ENCODE results near the gene C3orf20.

C3orf20 gene

GRCh38 chr3:14801668-14802380 is 126.9 kb downstream of the C3orf20 start:
- Histone ChIP-seq H3F3A (ENCODE audit: insufficient read depth, low read length) (no peaks in the 10 kb centered on the region), H3K4me1 (ENCODE audit: insufficient read depth, low read length, severe bottlenecking) (no peaks in the 10 kb centered on the region), H4K20me1 (ENCODE audit: insufficient read depth, low read length) (no peaks in the 10 kb centered on the region), H3K4me2 (ENCODE audit: low read length) (no peak overlapping the region), H3K9me2 (ENCODE audit: low read depth, low read length) (no peaks in the 10 kb centered on the region), H3K9ac (ENCODE audit: low read length) (no peak overlapping the region), H3K27ac (ENCODE audit: low read depth, low read length, poor library complexity, severe bottlenecking) (no peak overlapping the region), H3K36me3 (ENCODE audit: insufficient read depth, low read length) (no peaks in the 10 kb centered on the region), H2AFZ (ENCODE audit: low read length) (no peak overlapping the region), H3K4me3 (ENCODE audit: low read depth, low read length, poor library complexity, severe bottlenecking) (no peak overlapping the region), H3K79me2 (ENCODE audit: insufficient read depth, low read length) (no peaks in the 10 kb centered on the region), H3K27me3 (ENCODE audit: insufficient read depth, low read length) (0 out of 2 replicates have a peak, but pooled peaks cover 5% of the 10 kb centered on the region), H3K9me3 (ENCODE audit: low read length) (no peaks in the 10 kb centered on the region)
- TF ChIP-seq CTCF (IDR thresholded peaks at IDR 0.05; ENCODE audit: low read length): no peak
- TF ChIP-seq EZH2 (IDR thresholded peaks at IDR 0.05; ENCODE audit: borderline replicate concordance, low read length): no peak

- Histone ChIP-seq H4K20me1 (ENCODE audit: insufficient read depth, low read length) (no peaks in the 10 kb centered on the region), H3K4me3 (ENCODE audit: low read depth, low read length, poor library complexity, severe bottlenecking) (no peak overlapping the region), H3K36me3 (ENCODE audit: insufficient read depth, low read length) (no peaks in the 10 kb centered on the region), H3K27ac (ENCODE audit: low read depth, low read length, poor library complexity, severe bottlenecking) (no peak overlapping the region), H3K79me2 (ENCODE audit: insufficient read depth, low read length) (no peaks in the 10 kb centered on the region), H3K27me3 (ENCODE audit: insufficient read depth, low read length) (0 out of 2 replicates have a peak, but pooled peaks cover 5% of the 10 kb centered on the region), H2AFZ (ENCODE audit: low read length) (no peak overlapping the region), H3K4me1 (ENCODE audit: insufficient read depth, low read length, severe bottlenecking) (no peaks in the 10 kb centered on the region), H3F3A (ENCODE audit: insufficient read depth, low read length) (no peaks in the 10 kb centered on the region), H3K9me2 (ENCODE audit: low read depth, low read length) (no peaks in the 10 kb centered on the region), H3K9ac (ENCODE audit: low read length) (no peak overlapping the region), H3K4me2 (ENCODE audit: low read length) (no peak overlapping the region), H3K9me3 (ENCODE audit: low read length) (no peaks in the 10 kb centered on the region)
- TF ChIP-seq EZH2 (IDR thresholded peaks at IDR 0.05; ENCODE audit: borderline replicate concordance, low read length) (no peak), CTCF (IDR thresholded peaks at IDR 0.05; ENCODE audit: low read length) (no peak)
These were observed 127.4 kb downstream of the C3orf20 start for GRCh38 chr3:14802381-14802731.

- Histone ChIP-seq H4K20me1 (ENCODE audit: insufficient read depth, low read length) (no peaks in the 10 kb centered on the region), H3K27ac (ENCODE audit: low read depth, low read length, poor library complexity, severe bottlenecking) (no peak overlapping the region), H3K4me3 (ENCODE audit: low read depth, low read length, poor library complexity, severe bottlenecking) (no peak overlapping the region), H3K27me3 (ENCODE audit: insufficient read depth, low read length) (0 out of 2 replicates have a peak, but pooled peaks cover 5% of the 10 kb centered on the region), H3K9me2 (ENCODE audit: low read depth, low read length) (no peaks in the 10 kb centered on the region), H3K79me2 (ENCODE audit: insufficient read depth, low read length) (no peaks in the 10 kb centered on the region), H3F3A (ENCODE audit: insufficient read depth, low read length) (no peaks in the 10 kb centered on the region), H2AFZ (ENCODE audit: low read length) (no peak overlapping the region), H3K9ac (ENCODE audit: low read length) (no peak overlapping the region), H3K4me1 (ENCODE audit: insufficient read depth, low read length, severe bottlenecking) (no peaks in the 10 kb centered on the region), H3K9me3 (ENCODE audit: low read length) (no peaks in the 10 kb centered on the region), H3K4me2 (ENCODE audit: low read length) (no peak overlapping the region), H3K36me3 (ENCODE audit: insufficient read depth, low read length) (no peaks in the 10 kb centered on the region)
- TF ChIP-seq EZH2 (IDR thresholded peaks at IDR 0.05; ENCODE audit: borderline replicate concordance, low read length) (no peak), CTCF (IDR thresholded peaks at IDR 0.05; ENCODE audit: low read length) (no peak)
These were observed 128.4 kb downstream of the C3orf20 start for GRCh38 chr3:14803101-14803980.

All from OCI-LY1 (cell line).